Urothelium cell line (cell line): ENCODE results near the gene TGIF1.
"Not testable (repeated sequence)": the region's sequence is repeated elsewhere in the genome, so short reads cannot be mapped to it uniquely, and the experiment has no call there.

Source experiments
- DNase-seq: peaks from one replicate; pipeline ENCODE4 v3.0.0; 2011; ENCODE audit warnings: low spot score, mixed read lengths
- FAIRE-seq: peaks from 2 replicates; lab custom pipeline; 2011; peaks lifted over from hg19 to GRCh38; lab: Jason Lieb, UNC

The TGIF1 gene

DNA sequence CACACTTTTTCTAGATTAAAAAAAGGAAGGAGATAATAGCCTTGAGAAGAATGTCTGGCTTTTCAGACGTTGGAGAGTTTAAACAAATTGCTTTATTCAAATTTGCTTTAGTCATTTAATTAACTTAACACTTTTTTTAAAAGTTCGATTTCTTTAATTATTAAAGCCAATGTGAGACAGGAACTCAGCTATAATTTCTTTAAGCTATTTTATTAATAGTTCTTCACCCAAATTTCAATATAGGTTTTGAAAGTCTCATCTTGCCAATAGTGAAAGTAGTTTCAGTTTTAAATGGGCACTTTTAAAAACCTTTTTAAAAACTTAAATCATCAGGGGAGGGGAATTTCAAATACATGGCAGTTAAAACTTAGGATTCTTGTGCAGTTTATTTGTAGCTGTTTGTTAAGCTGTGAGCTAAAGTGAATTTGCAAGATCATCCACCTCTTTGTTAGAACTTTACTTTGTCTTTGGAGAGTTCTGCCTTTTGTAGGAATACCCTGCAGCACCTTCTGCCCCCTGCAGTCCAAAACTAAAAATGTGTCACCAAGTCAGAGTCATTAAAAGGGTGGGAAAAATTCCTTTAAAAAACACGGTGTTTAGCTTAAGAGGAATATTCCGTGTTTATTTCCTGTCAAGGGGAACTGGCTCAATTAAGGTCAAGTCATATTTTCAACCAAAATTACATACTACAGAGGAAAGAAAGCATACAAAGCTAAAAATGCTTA, 4.6 kb downstream of the TGIF1 start:
- DNase-seq = peak; percentile 82
- no peak for FAIRE-seq

DNA sequence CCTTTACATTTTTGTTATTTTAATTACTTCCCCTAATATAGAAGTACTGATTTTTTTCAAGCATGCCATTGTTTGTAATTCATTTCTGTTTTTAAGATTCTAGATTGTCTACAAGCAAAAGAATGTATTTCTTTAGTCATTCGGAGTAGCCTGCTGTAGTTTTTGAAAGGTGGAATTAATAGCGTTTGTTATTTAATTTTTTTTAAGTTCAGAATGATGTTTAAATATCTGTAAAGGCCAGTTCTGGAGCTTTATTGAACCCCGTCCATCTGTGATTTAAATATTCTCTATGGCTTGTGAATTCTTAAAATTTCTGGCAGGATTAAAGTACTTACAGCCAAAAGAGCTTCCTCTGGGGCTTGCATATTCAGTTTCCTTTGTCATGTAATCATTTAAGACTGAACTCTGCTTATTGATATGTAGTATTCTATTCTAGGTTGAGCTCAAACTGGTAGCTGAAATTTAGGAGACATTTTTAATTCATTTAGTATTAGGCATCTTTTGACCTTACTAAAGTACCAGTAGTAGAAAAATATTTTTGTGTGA, 5.2 kb downstream of the TGIF1 start:
- peak; percentile 73 for FAIRE-seq
- no peak for DNase-seq

DNA sequence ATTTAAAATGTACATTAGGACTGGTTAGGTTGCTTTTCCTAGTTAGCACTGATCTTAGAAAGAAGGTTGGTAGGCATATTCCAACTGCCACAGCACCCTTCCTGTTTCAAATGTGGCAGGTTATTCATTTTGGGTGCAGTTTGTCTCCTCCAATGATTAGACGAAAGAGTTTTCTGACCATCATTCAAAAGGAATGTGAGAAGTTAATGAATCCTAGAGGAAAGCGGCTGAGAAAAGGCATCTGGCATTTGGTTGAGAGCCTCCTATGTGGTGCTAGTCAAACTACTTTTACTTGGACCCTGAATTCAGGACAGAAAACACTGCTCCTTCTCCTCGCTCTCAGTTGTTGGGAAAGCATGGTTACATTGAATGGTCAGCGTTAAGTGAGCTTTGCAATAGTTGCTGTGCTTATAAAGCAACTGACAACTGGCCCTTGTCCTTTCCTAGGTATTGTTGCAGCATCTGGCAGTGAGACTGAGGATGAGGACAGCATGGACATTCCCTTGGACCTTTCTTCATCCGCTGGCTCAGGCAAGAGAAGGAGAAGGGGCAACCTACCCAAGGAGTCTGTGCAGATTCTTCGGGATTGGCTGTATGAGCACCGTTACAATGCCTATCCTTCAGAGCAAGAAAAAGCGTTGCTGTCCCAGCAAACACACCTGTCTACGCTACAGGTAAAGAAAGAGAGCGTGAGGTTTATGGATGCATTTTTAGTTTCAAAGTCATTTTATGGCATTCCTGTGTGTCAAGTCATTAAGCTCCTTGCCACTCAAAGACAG, 6.1 kb downstream of the TGIF1 start:
- DNase-seq = no peak
- peak; percentile 86 for FAIRE-seq

GRCh38 chr18:3456686-3457069, 6.7 kb downstream of the TGIF1 start:
- FAIRE-seq = no peak
- DNase-seq = no peak

- peak; percentile 13 for FAIRE-seq
- no peak for DNase-seq
Measured at GRCh38 chr18:3457261-3457724, 7.3 kb downstream of the TGIF1 start.

DNA sequence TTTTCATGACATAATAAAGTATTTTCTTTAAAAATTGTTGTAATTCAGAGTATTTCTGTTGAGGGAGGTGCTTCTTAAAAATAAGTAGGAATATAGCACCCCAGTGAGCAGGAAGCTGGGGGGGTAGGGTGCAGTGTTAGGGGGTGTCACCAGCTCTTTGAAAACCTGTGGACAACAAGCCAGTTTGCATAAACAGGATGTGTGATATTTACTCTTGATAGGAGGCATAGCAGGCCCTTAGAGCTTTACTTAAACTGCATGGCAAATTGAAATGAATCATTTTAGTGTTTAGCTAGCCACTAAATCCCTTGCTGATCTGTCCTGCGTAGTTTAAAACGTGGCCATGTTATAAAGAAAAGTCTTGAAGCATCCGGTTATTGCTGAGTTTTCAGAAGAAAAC, 8.4 kb downstream of the TGIF1 start:
- DNase-seq (no peak), FAIRE-seq (peak; percentile 5)

DNA sequence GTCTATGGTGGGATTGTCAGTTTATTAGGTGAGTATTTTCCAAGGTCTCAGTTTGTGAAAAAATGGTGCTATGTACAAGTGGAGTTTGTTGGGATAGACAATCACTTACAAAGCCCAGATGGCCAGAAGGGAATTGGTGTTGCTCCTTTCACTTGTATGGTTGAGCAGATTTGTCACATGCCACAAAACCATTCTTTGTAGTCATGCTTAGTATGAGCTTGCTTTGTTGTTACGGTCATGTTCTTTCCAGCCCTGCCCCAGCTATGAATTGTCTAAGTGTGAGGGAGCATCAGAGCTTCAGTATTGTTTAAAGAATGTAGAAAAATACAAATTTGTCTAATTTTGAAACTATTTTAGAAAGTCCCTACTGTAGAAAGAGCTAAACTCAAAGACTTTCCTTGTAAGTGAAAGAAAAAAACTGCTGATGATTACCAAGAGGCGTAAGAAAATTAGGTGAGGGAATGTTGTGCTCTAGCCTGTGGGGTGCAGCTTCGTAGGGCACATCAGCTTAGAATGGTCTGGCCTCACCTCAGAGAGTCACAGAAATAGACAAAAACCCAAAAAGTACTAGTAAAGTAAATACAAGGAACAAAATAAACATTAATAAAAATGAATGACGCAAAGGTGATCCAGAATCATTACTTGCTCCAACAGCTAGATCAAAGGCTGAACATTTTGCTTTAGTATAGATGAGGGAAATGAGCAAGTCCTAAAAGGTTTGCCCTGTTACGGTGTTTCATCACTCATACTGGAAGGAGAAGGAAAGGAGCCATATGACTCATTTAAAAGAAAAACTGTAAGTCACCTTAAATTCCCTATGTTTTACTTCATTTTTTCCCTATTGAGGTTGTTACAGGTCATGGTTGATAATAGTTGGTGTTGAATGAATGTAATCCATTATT, 9.2 kb downstream of the TGIF1 start:
- FAIRE-seq (peak; percentile 98), DNase-seq (no peak)

DNA sequence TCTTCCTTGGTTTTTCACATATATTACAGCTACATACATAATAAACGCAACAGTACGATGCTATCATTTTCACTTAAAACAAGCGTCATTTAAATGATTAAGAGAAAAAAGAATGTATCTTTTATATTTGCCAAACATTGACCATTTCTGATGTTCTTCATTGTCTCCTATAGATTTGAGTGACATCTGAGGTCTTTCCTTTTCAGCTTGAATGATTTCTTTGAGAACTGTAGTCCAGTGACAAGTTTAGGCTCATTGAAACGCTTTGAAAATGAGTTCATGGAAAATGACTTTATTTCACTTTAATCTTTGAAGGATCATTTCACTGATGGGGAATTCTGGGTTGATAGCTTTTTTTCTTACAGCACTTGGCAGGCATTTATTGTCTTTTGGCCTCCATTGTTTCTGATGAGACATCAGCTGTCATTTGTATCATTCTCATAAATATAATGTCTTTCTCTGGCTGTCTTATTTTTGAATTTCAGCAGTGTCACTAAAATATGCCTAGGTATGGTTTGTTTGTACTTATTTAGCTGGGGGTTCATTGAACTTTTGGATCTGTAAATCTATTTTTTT, 10.9 kb downstream of the TGIF1 start:
- peak; percentile 53 for FAIRE-seq

DNA sequence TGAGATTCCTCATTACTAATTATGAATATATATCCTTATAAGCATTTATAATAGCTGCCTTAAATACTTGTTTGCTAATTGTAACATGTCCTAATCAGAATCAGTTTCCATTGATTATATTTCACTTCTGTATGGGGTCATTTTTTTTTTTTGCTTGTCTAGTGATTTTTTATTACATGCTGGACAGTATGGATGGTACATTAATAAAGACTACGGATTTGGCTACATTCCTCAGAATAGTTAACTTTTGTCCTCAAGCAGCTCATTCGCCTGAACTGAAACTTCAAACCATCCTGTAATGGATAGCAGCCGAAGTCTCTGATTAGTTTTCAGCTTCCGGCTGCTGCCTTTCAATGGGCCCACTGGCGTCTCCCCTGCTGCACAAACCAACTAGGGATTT, 11.7 kb downstream of the TGIF1 start:
- FAIRE-seq = no peak
- DNase-seq = no peak

More for the DNA sequence above, 10.9 kb downstream of the TGIF1 start:
- no peak for DNase-seq

GRCh38 chr18:3463051-3463450, 13.1 kb downstream of the TGIF1 start:
- FAIRE-seq (no peak), DNase-seq (no peak)

DNA sequence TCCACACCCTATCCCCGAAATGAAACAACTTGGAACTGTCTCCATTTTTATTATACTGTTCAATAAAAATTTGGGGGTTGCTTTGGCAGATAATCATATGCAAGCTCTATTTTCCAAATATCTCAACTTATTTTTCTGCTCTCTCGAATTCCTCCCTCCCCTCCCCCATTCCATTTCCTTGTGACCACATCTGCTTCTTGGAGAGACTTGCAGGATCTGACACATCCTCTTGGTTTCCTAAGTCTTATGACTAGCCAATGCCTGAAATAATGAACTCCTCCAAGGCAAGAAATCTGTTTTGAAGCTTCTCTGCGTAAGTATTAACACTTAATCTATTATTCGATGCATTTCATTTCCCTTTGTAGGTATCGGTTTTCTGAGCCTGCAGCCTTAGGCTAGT, 16.1 kb downstream of the TGIF1 start:
- DNase-seq = peak; percentile 69
- peak; percentile 27 for FAIRE-seq

DNA sequence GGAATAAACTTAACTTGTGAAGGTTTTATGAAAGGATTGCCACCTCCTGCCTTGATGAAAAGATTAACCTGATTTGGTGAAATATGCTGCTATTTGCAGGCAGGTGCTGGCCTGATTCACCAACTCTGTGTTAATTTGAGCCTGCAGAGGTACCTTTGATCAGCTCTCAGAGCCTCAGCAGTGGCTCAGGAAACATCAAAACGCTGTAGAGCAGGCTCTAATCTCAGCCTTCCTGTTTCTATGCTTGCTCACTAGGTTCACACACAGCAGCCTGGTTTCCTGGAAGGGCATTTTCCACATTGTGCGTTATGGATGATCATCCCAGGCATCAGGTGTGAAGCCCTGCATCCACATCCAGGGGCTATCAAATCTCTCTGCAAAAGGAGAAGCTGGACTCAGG, 16.9 kb downstream of the TGIF1 start:
- FAIRE-seq = peak; percentile 9
- no peak for DNase-seq

- DNase-seq = no peak
- no peak for FAIRE-seq
Measured at GRCh38 chr18:3468066-3468705, 18.2 kb downstream of the TGIF1 start.

- no peak for DNase-seq
- no peak for FAIRE-seq
Measured at GRCh38 chr18:3468833-3469232, 18.9 kb downstream of the TGIF1 start.

- no peak for FAIRE-seq
- no peak for DNase-seq
Measured at GRCh38 chr18:3471141-3471648, 21.2 kb downstream of the TGIF1 start.

- peak; percentile 5 for FAIRE-seq
Measured at GRCh38 chr18:3472121-3472520, 22.1 kb downstream of the TGIF1 start.

DNA sequence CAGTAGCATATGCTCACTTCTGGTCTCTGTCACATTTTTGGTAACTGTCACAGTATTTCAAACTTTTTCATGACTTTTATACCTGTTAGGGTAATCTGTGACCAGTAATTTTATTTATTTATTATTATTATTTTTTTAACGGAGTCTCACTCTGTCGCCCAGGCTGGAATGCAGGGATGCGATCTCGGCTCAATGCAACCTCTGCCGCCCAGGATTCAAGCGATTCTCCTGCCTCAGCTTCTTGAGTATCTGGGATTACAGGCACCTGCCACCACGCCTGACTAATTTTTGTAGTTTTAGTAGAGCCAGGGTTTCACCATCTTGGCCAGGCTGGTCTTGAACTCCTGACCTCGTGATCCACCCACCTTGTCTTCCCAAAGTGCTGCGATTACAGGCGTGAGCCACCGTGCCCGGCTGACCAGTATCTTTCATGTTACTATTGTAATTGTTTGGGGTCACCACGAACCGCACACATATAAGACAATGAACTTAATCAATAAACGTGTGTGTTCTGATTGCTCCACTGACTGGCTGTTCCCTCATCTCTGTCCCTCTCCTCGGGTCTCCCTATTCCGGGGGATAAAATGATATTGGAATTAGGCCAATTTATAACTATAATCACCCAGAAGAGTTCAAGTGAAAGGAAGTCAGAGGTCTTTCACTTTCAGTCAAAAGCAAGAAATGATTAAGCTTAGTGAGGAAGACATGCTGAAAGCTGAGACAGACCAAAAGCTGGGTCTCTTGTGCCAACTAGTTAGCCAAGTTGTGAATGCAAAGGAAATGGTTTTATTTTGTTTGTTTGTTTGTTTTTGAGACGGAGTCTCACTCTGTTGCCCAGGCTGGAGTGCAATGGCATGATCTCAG, 22.9 kb downstream of the TGIF1 start:
- FAIRE-seq (no peak), DNase-seq (no peak)

More at GRCh38 chr18:3472121-3472520, 22.1 kb downstream of the TGIF1 start:
- not testable (repeated sequence) for DNase-seq

GRCh38 chr18:3478262-3478978, 28.4 kb downstream of the TGIF1 start:
- FAIRE-seq (peak; percentile 83), DNase-seq (no peak)
